ENCODE measurements around the gene OBSCN. TPM values are rescaled to one million over a fixed set of nuclear protein-coding genes. Genes with fewer than 3 reads are reported as not detected.

OBSCN gene
- total and polyA plus RNA-seq, 2 of the 13 experiments (the other 11 are each of a cell fraction or from before 2014, with no cell fraction given) = 0.20 TPM

GRCh38 chr1:228317891-228318810 is 110.3 kb downstream of the OBSCN start (continued):
- TF ChIP-seq ZNF766 (CRISPR knock-in tag; IDR thresholded peaks at IDR 0.05; ENCODE audit: borderline replicate concordance) = no peak
- TF ChIP-seq, protein P1, sequence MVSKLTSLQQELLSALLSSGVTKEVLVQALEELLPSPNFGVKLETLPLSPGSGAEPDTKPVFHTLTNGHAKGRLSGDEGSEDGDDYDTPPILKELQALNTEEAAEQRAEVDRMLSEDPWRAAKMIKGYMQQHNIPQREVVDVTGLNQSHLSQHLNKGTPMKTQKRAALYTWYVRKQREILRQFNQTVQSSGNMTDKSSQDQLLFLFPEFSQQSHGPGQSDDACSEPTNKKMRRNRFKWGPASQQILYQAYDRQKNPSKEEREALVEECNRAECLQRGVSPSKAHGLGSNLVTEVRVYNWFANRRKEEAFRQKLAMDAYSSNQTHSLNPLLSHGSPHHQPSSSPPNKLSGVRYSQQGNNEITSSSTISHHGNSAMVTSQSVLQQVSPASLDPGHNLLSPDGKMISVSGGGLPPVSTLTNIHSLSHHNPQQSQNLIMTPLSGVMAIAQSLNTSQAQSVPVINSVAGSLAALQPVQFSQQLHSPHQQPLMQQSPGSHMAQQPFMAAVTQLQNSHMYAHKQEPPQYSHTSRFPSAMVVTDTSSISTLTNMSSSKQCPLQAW (CRISPR knock-in tag; IDR thresholded peaks at IDR 0.05) = no peak

DNA sequence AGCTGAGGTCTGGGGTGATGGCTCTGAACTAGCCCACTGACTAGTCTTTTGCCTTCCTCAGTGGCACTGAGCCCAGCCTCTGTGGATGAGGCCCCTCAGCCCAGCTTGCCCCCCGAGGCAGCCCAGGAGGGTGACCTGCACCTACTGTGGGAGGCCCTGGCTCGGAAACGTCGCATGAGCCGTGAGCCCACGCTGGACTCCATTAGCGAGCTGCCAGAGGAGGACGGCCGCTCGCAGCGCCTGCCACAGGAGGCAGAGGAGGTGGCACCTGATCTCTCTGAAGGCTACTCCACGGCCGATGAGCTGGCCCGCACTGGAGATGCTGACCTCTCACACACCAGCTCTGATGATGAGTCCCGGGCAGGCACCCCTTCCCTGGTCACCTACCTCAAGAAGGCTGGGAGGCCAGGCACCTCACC is 111.0 kb downstream of the OBSCN start:
- no CpG with 5 or more reads among the region's 15 CpGs for WGBS (ENCODE audit: low lambda C conversion rate)
- TF ChIP-seq ELF1 (CRISPR knock-in tag; IDR thresholded peaks at IDR 0.05) (no peak), SKIL (CRISPR knock-in tag; IDR thresholded peaks at IDR 0.05; ENCODE audit: borderline replicate concordance) (no peak), PHF8 (CRISPR knock-in tag; IDR thresholded peaks at IDR 0.05) (no peak), ZNF207 (IDR thresholded peaks at IDR 0.05; ENCODE audit: borderline replicate concordance) (no peak), NR0B2 (CRISPR knock-in tag; IDR thresholded peaks at IDR 0.05) (no peak), ATF5 (CRISPR knock-in tag; IDR thresholded peaks at IDR 0.05; ENCODE audit: low read depth) (no peak), ZNF317 (CRISPR knock-in tag; IDR thresholded peaks at IDR 0.05) (no peak), ZNF703 (CRISPR knock-in tag; IDR thresholded peaks at IDR 0.05; ENCODE audit: borderline replicate concordance) (no peak), ZNF652 (CRISPR knock-in tag; IDR thresholded peaks at IDR 0.05; ENCODE audit: borderline replicate concordance, low read depth) (no peak), NFRKB (IDR thresholded peaks at IDR 0.05) (no peak), CREBL2 (CRISPR knock-in tag; IDR thresholded peaks at IDR 0.05; ENCODE audit: borderline replicate concordance) (no peak), ZNF576 (CRISPR knock-in tag; IDR thresholded peaks at IDR 0.05) (no peak), ZNF232 (CRISPR knock-in tag; IDR thresholded peaks at IDR 0.05; ENCODE audit: borderline replicate concordance) (no peak), IKZF1 (IDR thresholded peaks at IDR 0.05) (no peak)
- no TSS peak for BruUV-seq (replicated peaks)

More for the DNA sequence above, 111.0 kb downstream of the OBSCN start:
- FAIRE-seq (no peak), ATAC-seq (no peak), DNase-seq (ENCODE audit: low spot score) (no peak)
- Histone ChIP-seq H2AFZ (ENCODE audit: low read length) (no peak overlapping the region), H3K4me2 (ENCODE audit: low read depth, low read length) (no peak overlapping the region), H3K4me3 (replicated peaks in 1 of 3; ENCODE audit: insufficient read depth in 1 of 3, low read depth in 2 of 3, low read length in 3 of 3) (no peak overlapping the region), H3K36me3 (replicated peaks in 1 of 2; ENCODE audit: control insufficient read depth in 1 of 2, insufficient read depth in 2 of 2, low read length in 2 of 2) (no peaks in the 10 kb centered on the region), H3K79me2 (ENCODE audit: insufficient read depth, low read length) (no peaks in the 10 kb centered on the region), H4K20me1 (ENCODE audit: insufficient read depth, low read length) (no peaks in the 10 kb centered on the region), H3K9me3 (ENCODE audit: low read length) (no peaks in the 10 kb centered on the region), H3K9ac (ENCODE audit: insufficient read depth, low read depth, low read length) (no peak overlapping the region), H3K27ac (ENCODE audit: extremely low read length, insufficient read depth, low read length) (no peak overlapping the region), H3K4me1 (ENCODE audit: insufficient read depth, low read length) (no peaks in the 10 kb centered on the region), H3K27me3 (ENCODE audit: control insufficient read depth in 1 of 2, insufficient read depth in 2 of 2, low read length in 2 of 2) (no peaks in the 10 kb centered on the region; a peak in 1 of 5 replicates)
- in situ Hi-C loops (cut with HindIII; ENCODE audit: extremely low pct_ligation_motif_present, low pct_unique_long_range_greater_than_20kb) = no loop called here
- ChIA-PET CTCF (ENCODE audit: low intra/inter-chr PET ratio, low total read pairs) (no interaction called here), POLR2A (interaction anchor here (0.6 kb wide), 1 partner anchor 94 kb away, joined by 3 read pairs; no protein-coding TSS in a partner anchor)
- intact Hi-C loops (cut with micrococcal nuclease; ENCODE audit: unreplicated experiment) = no loop called here
